Glomerular endothelial cell (primary cell): ENCODE data around the gene TENM3. TPM values are rescaled to one million over a fixed set of nuclear protein-coding genes. Genes with fewer than 3 reads are reported as not detected.

ENCODE experiments used
- DNase-seq: peaks from one replicate; pipeline ENCODE4 v3.0.0-alpha.2; 2011; ENCODE audit warnings: low read depth, low spot score; ENCODE audit errors: extremely low read depth
- total RNA-seq: library from RNA; depleted of rRNA; stranded (reverse); fragments of >200 nt; gene quantifications from 2 replicates; pipeline ENCODE4 v1.2.3, GENCODE V29; 2015

The TENM3 gene
- total RNA-seq, 1 donor from 2014 or later = 40.3 TPM

- DNase-seq = no peak
These were observed 580.4 kb downstream of the TENM3 start for GRCh38 chr4:182823576-182823975.

- no peak for DNase-seq
These were observed 581.8 kb downstream of the TENM3 start for GRCh38 chr4:182825003-182825402.

GRCh38 chr4:182825786-182826185, 582.6 kb downstream of the TENM3 start:
- DNase-seq = no peak

GRCh38 chr4:182826391-182826790, 583.2 kb downstream of the TENM3 start:
- DNase-seq = no peak

GRCh38 chr4:182827166-182827565, 584.0 kb downstream of the TENM3 start:
- no peak for DNase-seq

GRCh38 chr4:182827954-182828353, 584.8 kb downstream of the TENM3 start:
- no peak for DNase-seq

GRCh38 chr4:182828360-182829025, 585.3 kb downstream of the TENM3 start:
- DNase-seq = no peak

- DNase-seq = no peak
These were observed 586.0 kb downstream of the TENM3 start for GRCh38 chr4:182829196-182829595.

GRCh38 chr4:182831376-182831775, 588.2 kb downstream of the TENM3 start:
- no peak for DNase-seq

GRCh38 chr4:182832352-182833120, 589.3 kb downstream of the TENM3 start:
- DNase-seq = no peak

GRCh38 chr4:182835006-182835740, 592.0 kb downstream of the TENM3 start:
- DNase-seq = no peak

- DNase-seq = no peak
These were observed 594.6 kb downstream of the TENM3 start for GRCh38 chr4:182837831-182838230.

GRCh38 chr4:182838535-182838934, 595.3 kb downstream of the TENM3 start:
- no peak for DNase-seq

- no peak for DNase-seq
These were observed 596.1 kb downstream of the TENM3 start for GRCh38 chr4:182839256-182839655.

GRCh38 chr4:182840108-182840507, 596.9 kb downstream of the TENM3 start:
- no peak for DNase-seq

- DNase-seq = no peak
These were observed 599.0 kb downstream of the TENM3 start for GRCh38 chr4:182842104-182842600.

- no peak for DNase-seq
These were observed 599.7 kb downstream of the TENM3 start for GRCh38 chr4:182842759-182843390.

- DNase-seq = no peak
These were observed 600.7 kb downstream of the TENM3 start for GRCh38 chr4:182843808-182844325.

- no peak for DNase-seq
These were observed 602.4 kb downstream of the TENM3 start for GRCh38 chr4:182845618-182846017.

- DNase-seq = no peak
These were observed 602.8 kb downstream of the TENM3 start for GRCh38 chr4:182846036-182846435.
